A549 (cell line): ENCODE results near the gene EME2. TPM values are rescaled to one million over a fixed set of nuclear protein-coding genes. Genes with fewer than 3 reads are reported as not detected.

Source experiments
- ATAC-seq, 2 experiments: fragments of 200-7000 bp in 1 of 2; fragments of >200 bp in 1 of 2; cut with Nextera tagmentation in 1 of 2; cut with Tn5 transposase in 1 of 2; 3 replicates each; pipeline versions ENCODE4 v1.8.0 to v1.9.1; 2018 to 2020; ENCODE audit warnings: mild to moderate bottlenecking in 1 of 2, moderate library complexity in 1 of 2
- CTCF ChIA-PET: fragments of 300-600 bp; sonication (Branson Sonifier 250); formaldehyde crosslinking; extraction: SDS; loops from one replicate; lab custom pipeline; 2021; ENCODE audit warnings: antibody characterized with exemption, inconsistent platforms; lab: Yijun Ruan, JAX
- POLR2A ChIA-PET: fragments of 350-600 bp; formaldehyde crosslinking; extraction: SDS; loops from one replicate; lab custom pipeline; 2021; ENCODE audit warnings: antibody characterized with exemption, inconsistent platforms; lab: Yijun Ruan, JAX
- DNase-seq, 2 experiments: peaks; one replicate each; pipeline versions ENCODE4 v3.0.0 to v3.0.0-alpha.2; 2011 to 2016; ENCODE audit warnings: low read depth in 1 of 2, low spot score in 1 of 2
- FAIRE-seq: peaks from 2 replicates; lab custom pipeline; 2011; peaks lifted over from hg19 to GRCh38; lab: Jason Lieb, UNC
- H3K27ac ChIP-seq, 2 experiments: fragments of >200 bp; sonication (Bioruptor Twin); formaldehyde crosslinking; 3 replicates each; pipeline ENCODE4 v1.5.1; 2016 to 2017
- H3K4me1 ChIP-seq: fragments of >200 bp; sonication (Bioruptor Twin); formaldehyde crosslinking; 3 replicates; pipeline ENCODE4 v1.6.1; 2016
- H3K4me2 ChIP-seq: fragments of >200 bp; sonication (Bioruptor Twin); formaldehyde crosslinking; 3 replicates; pipeline ENCODE4 v1.6.1; 2016
- H3K4me3 ChIP-seq: fragments of >200 bp; sonication (Bioruptor Twin); formaldehyde crosslinking; 3 replicates; pipeline ENCODE4 v1.5.1; 2016
- H3K9me3 ChIP-seq: fragments of >200 bp; sonication (Bioruptor Twin); formaldehyde crosslinking; 3 replicates; pipeline ENCODE4 v1.6.1; 2016
- BHLHE40 ChIP-seq: IDR thresholded peaks from 2 replicates; pipeline ENCODE4 v1.6.1; 2012; ENCODE audit warnings: low read depth, low read length, inconsistent platforms
- CBX8 ChIP-seq: fragments of 200-600 bp; sonication (generic); IDR thresholded peaks from 2 replicates; pipeline ENCODE4 v1.6.1; 2016
- CHD2 ChIP-seq: fragments of 150-350 bp; IDR thresholded peaks from 2 replicates; pipeline ENCODE4 v1.6.1; 2014; ENCODE audit warnings: low read length; ENCODE audit not compliant: partially characterized antibody
- CHD4 ChIP-seq: fragments of 200-600 bp; sonication (generic); IDR thresholded peaks from 2 replicates; pipeline ENCODE4 v1.6.1; 2016; ENCODE audit warnings: antibody characterized with exemption, mild to moderate bottlenecking, borderline replicate concordance
- CTCF ChIP-seq: fragments of >200 bp; sonication (Bioruptor Twin); formaldehyde crosslinking; IDR thresholded peaks from 3 replicates; pipeline ENCODE4 v1.5.1; 2016
- EHF ChIP-seq: fragments of 250-450 bp; sonication (Bioruptor Pico); IDR thresholded peaks from 2 replicates; pipeline ENCODE4 v1.5.0; 2020; ENCODE audit warnings: mild to moderate bottlenecking
- EP300 ChIP-seq, 2 experiments: fragments of >200 bp; sonication (Bioruptor Twin); formaldehyde crosslinking; IDR thresholded peaks; 2 replicates in 1 of 2; 3 replicates in 1 of 2; pipeline ENCODE4 v1.6.1; 2016 to 2017
- HDAC2 ChIP-seq: fragments of 200-600 bp; sonication (generic); IDR thresholded peaks from 2 replicates; pipeline ENCODE4 v1.6.1; 2016
- HMGXB4 ChIP-seq: fragments of 250-450 bp; sonication (Bioruptor Pico); IDR thresholded peaks from 2 replicates; pipeline ENCODE4 v1.5.0; 2021; ENCODE audit warnings: mild to moderate bottlenecking, moderate library complexity, borderline replicate concordance
- HOXB5 ChIP-seq: fragments of 250-450 bp; sonication (Bioruptor Pico); IDR thresholded peaks from 2 replicates; pipeline ENCODE4 v1.5.0; 2020; ENCODE audit warnings: mild to moderate bottlenecking, moderate library complexity
- JUN ChIP-seq, 2 experiments: fragments of >200 bp; sonication (Bioruptor Twin); formaldehyde crosslinking; IDR thresholded peaks; 2 replicates in 1 of 2; 3 replicates in 1 of 2; pipeline ENCODE4 v1.6.1; 2016 to 2017
- KDM5A ChIP-seq: fragments of 200-600 bp; sonication (generic); IDR thresholded peaks from 2 replicates; pipeline ENCODE4 v1.6.1; 2016; ENCODE audit warnings: antibody characterized with exemption, mild to moderate bottlenecking
- MAFK ChIP-seq: fragments of 450-650 bp; IDR thresholded peaks from 2 replicates; pipeline ENCODE4 v1.6.1; 2014; ENCODE audit not compliant: partially characterized antibody
- NFE2L2 ChIP-seq: fragments of 150-350 bp; conservative IDR thresholded peaks from 2 replicates; pipeline ENCODE4 v1.6.1; 2014; ENCODE audit warnings: low read length
- POLR2AphosphoS2 ChIP-seq: conservative IDR thresholded peaks from 2 replicates; pipeline ENCODE4 v1.6.1; 2012; ENCODE audit warnings: low read length, improper control_type of control experiment, inconsistent platforms
- RAD21 ChIP-seq, 2 experiments: fragments of >200 bp in 1 of 2; sonication (Bioruptor Twin) in 1 of 2; formaldehyde crosslinking in 1 of 2; IDR thresholded peaks in 1 of 2; conservative IDR thresholded peaks in 1 of 2; 2 replicates in 1 of 2; 3 replicates in 1 of 2; pipeline ENCODE4 v1.6.1; 2012 to 2018; ENCODE audit warnings: inconsistent platforms in 1 of 2
- RCOR1 ChIP-seq: fragments of 150-350 bp; IDR thresholded peaks from 2 replicates; pipeline ENCODE4 v1.6.1; 2014; ENCODE audit warnings: antibody characterized with exemption, low read length, low read depth
- RNF2 ChIP-seq: fragments of 200-600 bp; sonication (generic); IDR thresholded peaks from 2 replicates; pipeline ENCODE4 v1.6.1; 2016; ENCODE audit warnings: low read depth, mild to moderate bottlenecking, antibody characterized with exemption, moderate library complexity, borderline replicate concordance
- SMC3 ChIP-seq: fragments of >200 bp; sonication (Bioruptor Twin); formaldehyde crosslinking; IDR thresholded peaks from 3 replicates; pipeline ENCODE4 v1.6.1; 2018; ENCODE audit warnings: inconsistent platforms
- TP53 ChIP-seq: fragments of 250-450 bp; sonication (Bioruptor Pico); IDR thresholded peaks from 2 replicates; pipeline ENCODE4 v1.5.0; 2021; ENCODE audit warnings: mild to moderate bottlenecking, moderate library complexity
- USF2 ChIP-seq: fragments of 450-650 bp; IDR thresholded peaks from 2 replicates; pipeline ENCODE4 v1.6.1; 2014; ENCODE audit warnings: antibody characterized with exemption
- ZSCAN20 ChIP-seq: fragments of 250-450 bp; sonication (Bioruptor Pico); IDR thresholded peaks from 2 replicates; pipeline ENCODE4 v1.8.0; 2022; ENCODE audit warnings: mild to moderate bottlenecking, moderate library complexity
- WGBS: methylation state at CpG from one replicate; pipeline ENCODE4 v1.1.6; 2017; ENCODE audit errors: missing lambda C conversion rate; 5-methylcytosine and 5-hydroxymethylcytosine counted together
- polyA plus RNA-seq, 4 experiments: library from polyadenylated mRNA; depleted of rRNA in 3 of 4; stranded (reverse); fragments of >200 nt; fragmentation: RNase III in 1 of 4; extraction: RNeasy Plus Mini Kit Qiagen cat#74134 plus additional on column Dnase treatment in 1 of 4; gene quantifications; 2 replicates in 3 of 4; 3 replicates in 1 of 4; pipeline ENCODE4 v1.2.3, GENCODE V29; 2011 to 2017
- TF ChIP-seq, protein P1 (sequence below): IDR thresholded peaks from 2 replicates; pipeline ENCODE4 v1.6.1; 2012

The EME2 gene
- polyA plus RNA-seq, 2 of the 4 experiments (the other 2 are of a cell fraction), result 2.9 to 16.5 TPM

DNA sequence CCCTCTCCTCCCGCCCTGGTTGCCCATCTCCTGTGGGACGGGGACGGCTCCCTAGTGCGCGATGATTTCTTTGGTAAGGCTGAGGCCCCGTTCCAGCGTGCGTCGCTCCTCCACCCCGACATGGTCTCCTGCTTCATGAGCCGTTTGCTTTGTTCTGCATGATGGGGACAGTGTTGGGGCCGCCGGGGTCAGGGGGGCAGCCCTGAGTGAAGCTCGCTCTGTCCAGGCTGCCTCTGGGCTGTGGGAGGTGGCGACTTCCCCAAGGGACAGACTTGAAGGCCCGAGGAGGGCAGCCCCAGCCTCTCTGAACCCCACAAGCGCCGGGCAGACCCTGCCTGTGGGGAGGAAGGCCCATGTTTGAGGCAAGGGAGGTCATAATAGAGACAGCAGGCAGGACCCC is 13.7 kb upstream of the EME2 start (continued):
- TF ChIP-seq RAD21 (conservative IDR thresholded peaks at IDR 0.05 in 1 of 2, IDR thresholded peaks at IDR 0.05 in 1 of 2), result no peak
- TF ChIP-seq, all 56 proteins: peak for 0

DNA sequence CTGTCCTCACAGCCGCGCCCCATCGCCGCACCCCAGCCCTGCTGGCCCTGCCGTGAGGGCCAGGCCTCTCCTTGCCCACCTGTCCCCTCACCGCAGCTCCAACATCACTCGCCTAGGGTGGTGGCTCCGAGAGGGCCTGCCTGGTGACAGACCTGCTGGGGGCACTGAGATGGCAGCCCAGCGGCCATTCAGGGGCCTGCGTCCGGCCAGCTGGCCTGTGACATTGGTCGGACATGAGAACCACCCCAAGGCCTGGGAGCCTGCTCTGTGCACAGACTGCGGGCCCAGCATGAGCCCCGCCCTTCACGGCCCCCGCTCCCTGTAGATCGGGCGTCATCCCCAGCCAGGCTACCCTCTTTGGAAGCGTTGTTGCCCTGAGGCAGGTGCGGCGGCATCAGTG is 13.1 kb upstream of the EME2 start:
- Histone ChIP-seq H3K4me2 (no peak overlapping the region), H3K27ac (no peak overlapping the region), H3K9me3 (no peaks in the 10 kb centered on the region), H3K4me3 (no peak overlapping the region), H3K4me1 (no peaks in the 10 kb centered on the region)
- TF ChIP-seq CBX8 (no peak), HDAC2 (no peak), HOXB5 (CRISPR knock-in tag) (no peak)
- 94% methylated on average over 19 of the region's 21 CpGs for WGBS
- ATAC-seq, result no peak
- FAIRE-seq, result no peak
- no peak for DNase-seq
- CTCF ChIA-PET, result interaction anchor here (0.7 to 1.6 kb wide), 5 partner anchors 9 to 54 kb away, joined by 3 to 5 read pairs (median 4); partner anchors contain the start of gene MAPK8IP3
- POLR2A ChIA-PET, result no interaction called here

DNA sequence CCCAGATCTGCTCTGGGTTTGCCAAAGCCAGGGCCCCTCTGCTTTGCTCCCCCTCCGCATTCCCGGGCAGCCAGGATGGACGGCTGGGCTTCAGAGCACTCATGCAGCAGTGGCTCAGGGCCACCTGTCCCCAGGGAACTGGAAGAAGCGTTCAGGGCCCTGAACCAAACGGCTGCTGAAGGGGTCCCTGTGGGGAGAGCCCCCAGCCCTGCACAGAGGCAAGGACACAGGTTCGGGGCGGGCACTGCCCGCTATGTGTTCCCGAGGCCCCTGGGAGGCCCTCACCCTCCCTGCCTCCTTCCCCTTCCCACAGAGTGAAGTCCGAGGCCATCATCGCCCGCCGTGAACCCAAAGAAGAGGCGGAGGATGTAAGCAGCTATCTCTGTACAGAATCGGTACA is 11.7 kb upstream of the EME2 start:
- no peaks in the 10 kb centered on the region for H3K9me3 ChIP-seq
- TF ChIP-seq USF2 (no peak), HMGXB4 (CRISPR knock-in tag) (no peak), CHD4 (no peak), EP300 (IDR thresholded peaks at IDR 0.05) (no peak), CTCF (no peak), CHD2 (no peak), POLR2AphosphoS2 (no peak), KDM5A (no peak), TP53 (no peak), MAFK (no peak), SMC3 (no peak), JUN (IDR thresholded peaks at IDR 0.05) (no peak), NFE2L2 (no peak), RCOR1 (no peak), ZSCAN20 (CRISPR knock-in tag) (no peak), RNF2 (no peak), BHLHE40 (no peak), EHF (CRISPR knock-in tag) (no peak)
- TF ChIP-seq, protein P1, sequence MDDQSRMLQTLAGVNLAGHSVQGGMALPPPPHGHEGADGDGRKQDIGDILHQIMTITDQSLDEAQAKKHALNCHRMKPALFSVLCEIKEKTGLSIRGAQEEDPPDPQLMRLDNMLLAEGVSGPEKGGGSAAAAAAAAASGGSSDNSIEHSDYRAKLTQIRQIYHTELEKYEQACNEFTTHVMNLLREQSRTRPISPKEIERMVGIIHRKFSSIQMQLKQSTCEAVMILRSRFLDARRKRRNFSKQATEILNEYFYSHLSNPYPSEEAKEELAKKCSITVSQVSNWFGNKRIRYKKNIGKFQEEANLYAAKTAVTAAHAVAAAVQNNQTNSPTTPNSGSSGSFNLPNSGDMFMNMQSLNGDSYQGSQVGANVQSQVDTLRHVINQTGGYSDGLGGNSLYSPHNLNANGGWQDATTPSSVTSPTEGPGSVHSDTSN, result no peak
- TF ChIP-seq, all 56 proteins: peak for 0
- Histone ChIP-seq H3K4me2 (no peak overlapping the region), H3K27ac (no peak overlapping the region), H3K4me1 (no peaks in the 10 kb centered on the region), H3K4me3 (no peak overlapping the region)
- DNase-seq, result no peak
- FAIRE-seq, result no peak
- ChIA-PET POLR2A (no interaction called here), CTCF (interaction anchor here (0.8 to 1.6 kb wide), 6 partner anchors 8 to 151 kb away, joined by 3 to 6 read pairs (median 4); partner anchors contain the start of genes MAPK8IP3 and NME3)
- no peak for ATAC-seq
- 93% methylated on average over 15 of the region's 15 CpGs for WGBS
